Measurements from ENCODE around the gene ENPEP. TPM values are rescaled to one million over a fixed set of nuclear protein-coding genes. Genes with fewer than 3 reads are reported as not detected.

ENPEP gene
- total RNA-seq, 3 donors from 2014 or later: 5.0 to 10.2 (median 9.8) TPM

DNA sequence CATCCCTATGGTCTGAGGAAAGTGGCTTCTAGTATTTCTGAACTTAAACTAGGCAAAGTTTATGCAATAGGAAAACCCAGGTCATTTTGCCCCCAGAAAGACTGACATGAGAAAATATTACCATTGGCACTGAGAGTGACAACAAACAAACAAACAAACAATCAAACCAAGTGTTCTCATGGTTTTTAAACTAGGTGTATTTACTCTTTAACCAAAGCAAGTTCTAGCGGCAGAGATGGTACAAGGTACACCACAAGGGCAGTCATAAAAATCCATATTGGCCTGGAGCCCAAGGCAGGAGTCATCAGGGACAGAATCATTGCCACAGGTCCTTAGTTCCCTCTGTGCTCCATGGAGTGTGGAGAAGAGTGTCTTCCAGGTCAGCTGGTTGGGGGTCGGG lies 26.0 kb upstream of the ENPEP start:
- intact Hi-C loops (cut with DNase I; ENCODE audit: low total_unique reads): no loop called here
- no peak overlapping the region for H3K4me3 ChIP-seq
- no peak overlapping the region for H3K27ac ChIP-seq
- H3K27me3 ChIP-seq: no peaks in the 10 kb centered on the region
- H3K9me3 ChIP-seq: no peaks in the 10 kb centered on the region
- TF ChIP-seq POLR2AphosphoS5 (IDR thresholded peaks at IDR 0.05) (no peak), POLR2A (IDR thresholded peaks at IDR 0.05) (no peak)
- TF ChIP-seq, protein P1, sequence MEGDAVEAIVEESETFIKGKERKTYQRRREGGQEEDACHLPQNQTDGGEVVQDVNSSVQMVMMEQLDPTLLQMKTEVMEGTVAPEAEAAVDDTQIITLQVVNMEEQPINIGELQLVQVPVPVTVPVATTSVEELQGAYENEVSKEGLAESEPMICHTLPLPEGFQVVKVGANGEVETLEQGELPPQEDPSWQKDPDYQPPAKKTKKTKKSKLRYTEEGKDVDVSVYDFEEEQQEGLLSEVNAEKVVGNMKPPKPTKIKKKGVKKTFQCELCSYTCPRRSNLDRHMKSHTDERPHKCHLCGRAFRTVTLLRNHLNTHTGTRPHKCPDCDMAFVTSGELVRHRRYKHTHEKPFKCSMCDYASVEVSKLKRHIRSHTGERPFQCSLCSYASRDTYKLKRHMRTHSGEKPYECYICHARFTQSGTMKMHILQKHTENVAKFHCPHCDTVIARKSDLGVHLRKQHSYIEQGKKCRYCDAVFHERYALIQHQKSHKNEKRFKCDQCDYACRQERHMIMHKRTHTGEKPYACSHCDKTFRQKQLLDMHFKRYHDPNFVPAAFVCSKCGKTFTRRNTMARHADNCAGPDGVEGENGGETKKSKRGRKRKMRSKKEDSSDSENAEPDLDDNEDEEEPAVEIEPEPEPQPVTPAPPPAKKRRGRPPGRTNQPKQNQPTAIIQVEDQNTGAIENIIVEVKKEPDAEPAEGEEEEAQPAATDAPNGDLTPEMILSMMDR (IDR thresholded peaks at IDR 0.05): no peak
- no peaks in the 10 kb centered on the region for H3K36me3 ChIP-seq
- DNase-seq (ENCODE audit: low spot score in 2 of 2): no peak
- H3K4me1 ChIP-seq: no peaks in the 10 kb centered on the region

DNA sequence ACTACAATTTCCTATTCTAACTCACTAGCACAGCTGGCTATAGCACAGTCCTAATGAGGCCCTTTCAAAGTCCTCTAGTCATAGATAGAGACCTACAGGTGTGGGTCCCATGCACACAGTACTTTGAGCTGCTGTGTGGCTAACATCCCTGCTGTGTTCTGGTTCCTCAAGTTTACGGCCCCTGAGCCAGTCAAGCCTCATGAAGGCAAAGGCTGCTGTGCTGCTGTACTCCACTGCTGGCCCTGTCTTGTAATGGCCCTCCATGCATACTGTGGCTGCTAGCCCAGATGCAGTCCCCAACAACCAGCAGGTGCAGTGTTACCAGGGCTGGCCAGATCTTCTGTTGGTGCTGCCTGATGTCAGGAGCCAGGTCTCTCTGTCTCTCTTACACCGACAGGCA lies 23.4 kb upstream of the ENPEP start:
- intact Hi-C loops (cut with DNase I; ENCODE audit: low total_unique reads): no loop called here
- TF ChIP-seq, protein P1 (IDR thresholded peaks at IDR 0.05): no peak
- no peak for TF ChIP-seq POLR2A (IDR thresholded peaks at IDR 0.05)
- TF ChIP-seq POLR2AphosphoS5 (IDR thresholded peaks at IDR 0.05): no peak
- DNase-seq (ENCODE audit: low spot score in 2 of 2): no peak
- no peaks in the 10 kb centered on the region for H3K9me3 ChIP-seq
- H3K36me3 ChIP-seq: no peaks in the 10 kb centered on the region
- H3K4me1 ChIP-seq: no peaks in the 10 kb centered on the region
- H3K27me3 ChIP-seq: no peaks in the 10 kb centered on the region
- H3K27ac ChIP-seq: no peak overlapping the region
- no peak overlapping the region for H3K4me3 ChIP-seq

DNA sequence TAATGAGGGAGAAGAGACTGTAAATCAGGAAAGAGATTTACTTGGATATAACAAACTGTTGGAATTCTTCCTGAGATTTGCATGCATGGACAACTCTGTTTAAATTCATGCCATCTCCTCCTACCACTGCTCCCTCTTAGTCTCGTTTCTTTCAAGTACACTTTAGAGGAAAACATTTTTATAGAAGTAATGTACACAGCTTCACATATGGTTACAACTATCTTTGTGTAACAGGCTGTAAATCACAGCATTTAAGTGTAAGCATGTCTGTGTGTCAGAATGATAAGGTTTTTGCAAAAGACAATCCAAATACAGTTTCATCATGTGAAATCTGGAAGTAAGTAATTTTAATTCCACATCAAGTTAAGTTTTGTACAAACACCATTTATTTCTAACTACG lies 21.5 kb upstream of the ENPEP start:
- no peak overlapping the region for H3K27ac ChIP-seq
- no peak for DNase-seq (ENCODE audit: low spot score in 2 of 2)
- no peak overlapping the region for H3K4me3 ChIP-seq
- intact Hi-C loops (cut with DNase I; ENCODE audit: low total_unique reads): no loop called here
- TF ChIP-seq POLR2A (IDR thresholded peaks at IDR 0.05) (no peak), POLR2AphosphoS5 (IDR thresholded peaks at IDR 0.05) (no peak)
- TF ChIP-seq, protein P1 (IDR thresholded peaks at IDR 0.05): no peak
- H3K36me3 ChIP-seq: no peaks in the 10 kb centered on the region
- no peaks in the 10 kb centered on the region for H3K9me3 ChIP-seq
- H3K27me3 ChIP-seq: no peaks in the 10 kb centered on the region
- H3K4me1 ChIP-seq: no peaks in the 10 kb centered on the region

DNA sequence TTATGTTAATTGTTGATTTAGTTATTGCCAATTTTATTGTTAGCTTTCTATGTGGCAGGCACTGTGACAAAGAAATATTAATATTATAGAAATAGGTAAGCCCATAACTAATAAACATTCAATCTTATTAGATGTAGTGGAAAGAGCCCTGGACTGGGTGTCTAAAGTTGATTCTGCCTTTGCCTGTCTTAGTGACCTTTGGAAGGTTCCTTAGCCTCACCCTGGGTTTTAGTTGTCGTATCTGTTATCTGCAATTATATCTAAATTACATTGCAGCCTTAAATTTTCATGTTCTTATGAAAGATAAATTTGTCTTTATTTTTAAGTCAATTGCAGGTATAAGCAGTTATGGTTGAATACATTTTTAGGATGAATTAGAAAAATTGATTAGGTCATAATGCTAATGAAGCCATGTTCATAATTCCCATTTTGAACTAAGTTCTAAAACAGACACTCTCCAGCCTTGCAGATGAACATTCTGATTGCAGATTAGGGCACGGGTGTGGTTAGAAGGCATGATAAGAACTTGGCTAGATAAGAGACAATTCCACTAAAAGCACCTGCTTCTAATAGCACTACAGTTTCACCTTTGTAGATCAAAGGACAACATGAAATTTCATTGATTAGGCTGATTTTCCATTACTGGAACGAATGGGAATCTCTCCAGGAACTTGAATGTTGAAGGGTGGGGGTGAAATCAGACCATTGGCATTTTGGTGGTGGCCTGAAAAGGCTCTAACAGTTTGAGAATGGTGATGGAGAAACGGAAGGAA lies 17.3 kb upstream of the ENPEP start:
- Histone ChIP-seq H3K36me3 (no peaks in the 10 kb centered on the region), H3K27ac (no peak overlapping the region), H3K4me3 (no peak overlapping the region), H3K4me1 (no peaks in the 10 kb centered on the region), H3K27me3 (no peaks in the 10 kb centered on the region), H3K9me3 (no peaks in the 10 kb centered on the region)
- no peak for DNase-seq (ENCODE audit: low spot score in 2 of 2)
- intact Hi-C loops (cut with DNase I; ENCODE audit: low total_unique reads): no loop called here
- TF ChIP-seq, protein P1 (IDR thresholded peaks at IDR 0.05): no peak
- TF ChIP-seq POLR2A (IDR thresholded peaks at IDR 0.05) (no peak), POLR2AphosphoS5 (IDR thresholded peaks at IDR 0.05) (no peak)

DNA sequence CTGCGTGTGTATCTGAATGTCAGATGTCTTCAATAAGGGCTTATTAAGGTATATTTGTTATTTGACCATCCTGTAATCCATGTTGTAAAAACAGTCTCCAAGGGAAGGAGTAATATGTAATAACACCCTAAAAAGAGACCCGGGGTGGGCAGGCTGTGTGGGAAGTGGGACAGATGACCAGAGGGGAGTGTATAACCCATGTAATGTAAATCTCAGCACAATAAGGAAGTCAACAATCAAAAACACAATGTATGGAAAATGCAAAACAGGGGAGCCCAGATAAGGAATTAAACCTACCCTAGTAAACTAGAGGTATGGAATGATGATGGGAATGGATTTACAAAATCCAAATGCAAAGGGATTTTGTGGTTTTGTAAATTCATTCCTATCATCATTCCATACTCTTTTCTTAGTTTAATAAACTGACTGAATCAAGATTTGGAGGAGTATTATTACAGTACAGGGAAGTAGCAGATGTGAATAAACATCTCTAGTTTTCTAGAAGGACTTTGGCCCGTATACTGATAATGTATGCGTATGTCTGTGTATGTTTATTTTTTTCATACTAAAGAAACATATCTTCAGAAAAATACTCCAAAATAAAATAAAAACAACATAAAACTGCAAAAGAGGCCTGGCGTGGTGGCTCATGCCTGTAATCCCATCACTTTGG lies 15.7 kb upstream of the ENPEP start:
- intact Hi-C loops (cut with DNase I; ENCODE audit: low total_unique reads): no loop called here
- no peak for TF ChIP-seq POLR2A (IDR thresholded peaks at IDR 0.05)
- Histone ChIP-seq H3K4me1 (no peaks in the 10 kb centered on the region), H3K9me3 (no peaks in the 10 kb centered on the region), H3K4me3 (no peak overlapping the region), H3K36me3 (no peaks in the 10 kb centered on the region), H3K27ac (no peak overlapping the region), H3K27me3 (no peaks in the 10 kb centered on the region)
- no peak for DNase-seq (ENCODE audit: low spot score in 2 of 2)
